CD14-positive monocyte (primary cell): ENCODE measurements around the gene NDST1. TPM values are rescaled to one million over a fixed set of nuclear protein-coding genes. Genes with fewer than 3 reads are reported as not detected.

Experiments
- DNase-seq, 3 donors: peaks; one replicate each; pipeline ENCODE4 v3.0.0-alpha.2; 2011 to 2022
- H2AFZ ChIP-seq: 2 replicates; pipeline ENCODE4 v1.6.0; 2012; ENCODE audit warnings: mild to moderate bottlenecking, low read depth, low read length, inconsistent platforms; ENCODE audit not compliant: insufficient read depth, poor library complexity, severe bottlenecking
- H3K27ac ChIP-seq, 2 donors: 1 replicate in 1 of 2; 2 replicates in 1 of 2; pipeline ENCODE4 v1.5.1; 2012 to 2013; ENCODE audit warnings: low read length in 2 of 2, control low read depth in 1 of 2, inconsistent platforms in 1 of 2, low read depth in 1 of 2, mild to moderate bottlenecking in 1 of 2
- H3K27me3 ChIP-seq, 2 donors: one replicate each; pipeline versions ENCODE4 v1.6.0 to v1.6.1; 2011 to 2013; ENCODE audit warnings: low read length in 2 of 2; ENCODE audit not compliant: control insufficient read depth in 2 of 2, insufficient read depth in 2 of 2
- H3K36me3 ChIP-seq, 2 donors: replicated peaks in 1 of 2; 1 replicate in 1 of 2; 2 replicates in 1 of 2; pipeline versions ENCODE4 v1.5.1 to v1.6.1; 2012 to 2013; ENCODE audit warnings: low read length in 2 of 2, control low read depth in 1 of 2, inconsistent platforms in 1 of 2, mild to moderate bottlenecking in 1 of 2; ENCODE audit not compliant: insufficient read depth in 2 of 2, control insufficient read depth in 1 of 2
- H3K4me1 ChIP-seq, 2 donors: 1 replicate in 1 of 2; 2 replicates in 1 of 2; pipeline versions ENCODE4 v1.5.1 to v1.6.1; 2012 to 2013; ENCODE audit warnings: low read length in 2 of 2, control low read depth in 1 of 2, inconsistent platforms in 1 of 2, mild to moderate bottlenecking in 1 of 2, moderate library complexity in 1 of 2; ENCODE audit not compliant: insufficient read depth in 2 of 2, control insufficient read depth in 1 of 2
- H3K4me2 ChIP-seq: replicated peaks from 2 replicates; pipeline ENCODE3; 2012; ENCODE audit warnings: low read length, moderate library complexity, mild to moderate bottlenecking; ENCODE audit not compliant: poor library complexity, severe bottlenecking; ENCODE audit errors: extremely low read depth
- H3K4me3 ChIP-seq, 3 experiments: fragments of 200-600 bp in 1 of 3; sonication (generic) in 1 of 3; replicated peaks in 1 of 3; 1 replicate in 2 of 3; 2 replicates in 1 of 3; pipeline ENCODE4 v1.5.1; 2011 to 2013; ENCODE audit warnings: low read length in 3 of 3, mild to moderate bottlenecking in 3 of 3, control low read depth in 2 of 3, low read depth in 2 of 3, inconsistent platforms in 1 of 3, moderate library complexity in 1 of 3
- H3K79me2 ChIP-seq: 2 replicates; pipeline ENCODE4 v1.6.0; 2012; ENCODE audit warnings: mild to moderate bottlenecking, control low read depth, inconsistent platforms, low read length, moderate library complexity; ENCODE audit not compliant: insufficient read depth
- H3K9ac ChIP-seq: 2 replicates; pipeline ENCODE4 v1.6.0; 2017; ENCODE audit warnings: low read length, mild to moderate bottlenecking; ENCODE audit not compliant: insufficient read depth, poor library complexity, severe bottlenecking
- H3K9me3 ChIP-seq, 2 donors: replicated peaks in 1 of 2; 1 replicate in 1 of 2; 2 replicates in 1 of 2; pipeline versions ENCODE4 v1.5.1 to v1.6.1; 2012 to 2013; ENCODE audit warnings: low read length in 2 of 2, control low read depth in 1 of 2; ENCODE audit not compliant: control insufficient read depth in 1 of 2, insufficient read depth in 1 of 2
- H4K20me1 ChIP-seq: 2 replicates; pipeline ENCODE4 v1.6.0; 2012; ENCODE audit warnings: mild to moderate bottlenecking, low read length, control low read depth, moderate library complexity; ENCODE audit not compliant: insufficient read depth
- H3K27ac Mint-ChIP-seq, 7 donors: one replicate each; pipeline ENCODE4 v1.8.0; 2020; ENCODE audit warnings: mild to moderate bottlenecking in 7 of 7, mixed read lengths in 7 of 7, moderate library complexity in 6 of 7, inconsistent platforms in 2 of 7
- H3K27me3 Mint-ChIP-seq, 3 donors: one replicate each; pipeline ENCODE4 v1.8.0; 2021 to 2022; ENCODE audit warnings: low read depth in 3 of 3, mild to moderate bottlenecking in 3 of 3, mixed read lengths in 3 of 3, moderate library complexity in 3 of 3, inconsistent platforms in 1 of 3
- H3K36me3 Mint-ChIP-seq, 2 donors: one replicate each; pipeline ENCODE4 v1.8.0; 2020; ENCODE audit warnings: mixed read lengths in 2 of 2, inconsistent platforms in 1 of 2, mild to moderate bottlenecking in 1 of 2
- H3K4me1 Mint-ChIP-seq: one replicate; pipeline ENCODE4 v1.8.0; 2020; ENCODE audit warnings: mild to moderate bottlenecking, mixed read lengths
- H3K4me3 Mint-ChIP-seq, 2 donors: one replicate each; pipeline ENCODE4 v1.8.0; 2020; ENCODE audit warnings: mild to moderate bottlenecking in 2 of 2, mixed read lengths in 2 of 2, moderate library complexity in 1 of 2
- H3K9me3 Mint-ChIP-seq, 7 donors: one replicate each; pipeline ENCODE4 v1.8.0; 2020 to 2022; ENCODE audit warnings: mixed read lengths in 7 of 7, mild to moderate bottlenecking in 6 of 7, moderate library complexity in 6 of 7, inconsistent platforms in 2 of 7
- CTCF ChIP-seq: fragments of 200-600 bp; IDR thresholded peaks from one replicate; pipeline ENCODE4 v1.8.0; 2022; ENCODE audit warnings: antibody characterized with exemption, mild to moderate bottlenecking
- WGBS: methylation state at CpG from one replicate; pipeline ENCODE4 v1.1.5; 2013; ENCODE audit warnings: missing lambda C conversion rate; ENCODE audit not compliant: insufficient coverage; 5-methylcytosine and 5-hydroxymethylcytosine counted together
- intact Hi-C, 2 donors: fragments of 100-400 bp; cut with micrococcal nuclease; formaldehyde crosslinking; loops; one replicate each; pipeline versions ENCODE4 v1.15.0 to v1.15.1; 2023
- polyA plus RNA-seq, 3 donors: library from polyadenylated mRNA; depleted of rRNA in 1 of 3; unstranded in 2 of 3; stranded (reverse) in 1 of 3; fragments of 300-500 nt in 2 of 3; fragments of >200 nt in 1 of 3; fragmentation: Illumina TruSeq in 2 of 3; gene quantifications; 1 replicate in 2 of 3; 2 replicates in 1 of 3; pipeline ENCODE4 v1.2.3, GENCODE V29; 2012 to 2021

The NDST1 gene
- polyA plus RNA-seq, 3 donors = 7.0 to 18.9 (median 7.5) TPM

- H3K36me3 ChIP-seq = peaks cover 88% of the 10 kb centered on the region in 2 donors
- no peak overlapping the region for H3K4me3 ChIP-seq
- H3K9ac ChIP-seq = no peak overlapping the region
- no peak overlapping the region for H2AFZ ChIP-seq
- H3K27ac ChIP-seq = no peak overlapping the region
- Mint-ChIP-seq H3K27me3 (peaks cover 0 to 3% (median 0%) of the 10 kb centered on the region in 3 donors), H3K4me3 (no peak overlapping the region), H3K27ac (peak overlapping the region in 1 of 7 donors; percentile 7), H3K36me3 (peaks cover 79 to 95% of the 10 kb centered on the region in 2 donors), H3K9me3 (peaks cover 0 to 3% (median 0%) of the 10 kb centered on the region in 7 donors), H3K4me1 (peaks cover 7% of the 10 kb centered on the region)
- H3K27me3 ChIP-seq = no peaks in the 10 kb centered on the region
- H3K79me2 ChIP-seq = no peaks in the 10 kb centered on the region
- 87% methylated on average over 9 of the region's 12 CpGs for WGBS
- H3K4me2 ChIP-seq = no peak overlapping the region
- no peaks in the 10 kb centered on the region for H3K4me1 ChIP-seq
- DNase-seq = no peak
- H3K9me3 ChIP-seq = no peaks in the 10 kb centered on the region
- intact Hi-C loops = loop anchor here in 1 of 2 donors (5.0 kb wide), 1 partner anchor 83 kb away; no protein-coding TSS in a partner anchor
- peaks cover 12% of the 10 kb centered on the region for H4K20me1 ChIP-seq
- no peak for TF ChIP-seq CTCF
Measured at GRCh38 chr5:150540042-150540441, 32.1 kb downstream of the NDST1 start.

GRCh38 chr5:150540615-150541396 lies 32.9 kb downstream of the NDST1 start:
- H3K9me3 Mint-ChIP-seq = no peaks in the 10 kb centered on the region
- H3K4me3 ChIP-seq = no peak overlapping the region
- no peak for TF ChIP-seq CTCF
- H3K27me3 Mint-ChIP-seq = peaks cover 0 to 1% (median 0%) of the 10 kb centered on the region in 3 donors
- H3K36me3 ChIP-seq = peaks cover 88% of the 10 kb centered on the region in 2 donors
- peaks cover 14% of the 10 kb centered on the region for H4K20me1 ChIP-seq
- H3K4me1 Mint-ChIP-seq = peaks cover 7% of the 10 kb centered on the region
- intact Hi-C loops = loop anchor here in 1 of 2 donors (5.0 kb wide), 1 partner anchor 84 kb away; no protein-coding TSS in a partner anchor
- peak overlapping the region in 4 of 7 donors; percentile 40 to 65 (median 62) for H3K27ac Mint-ChIP-seq
- no peak overlapping the region for H3K4me3 Mint-ChIP-seq
- H2AFZ ChIP-seq = no peak overlapping the region
- H3K36me3 Mint-ChIP-seq = peaks cover 79 to 95% of the 10 kb centered on the region in 2 donors
- H3K27ac ChIP-seq = no peak overlapping the region
- no peak overlapping the region for H3K4me2 ChIP-seq
- H3K27me3 ChIP-seq = no peaks in the 10 kb centered on the region
- no peaks in the 10 kb centered on the region for H3K4me1 ChIP-seq
- no peaks in the 10 kb centered on the region for H3K9me3 ChIP-seq
- 93% methylated on average over 6 of the region's 15 CpGs for WGBS
- H3K9ac ChIP-seq = no peak overlapping the region
- no peak for DNase-seq
- H3K79me2 ChIP-seq = no peaks in the 10 kb centered on the region
